WERI-Rb-1 (cell line): ENCODE data around the gene WNT7B.

Experiments
- DNase-seq: peaks from one replicate; pipeline ENCODE4 v3.0.0-alpha.2; 2020
- H3K27ac ChIP-seq: fragments of 250-450 bp; sonication (Bioruptor Pico); 2 replicates; pipeline ENCODE4 v1.5.1; 2020; ENCODE audit warnings: mild to moderate bottlenecking, moderate library complexity
- H3K27me3 ChIP-seq: fragments of 250-450 bp; sonication (Bioruptor Pico); 2 replicates; pipeline ENCODE4 v1.5.1; 2021; ENCODE audit warnings: mild to moderate bottlenecking, low read depth, moderate library complexity; ENCODE audit not compliant: insufficient read depth, severe bottlenecking
- H3K36me3 ChIP-seq: fragments of 250-450 bp; sonication (Bioruptor Pico); 2 replicates; pipeline ENCODE4 v1.5.1; 2020; ENCODE audit warnings: mild to moderate bottlenecking, moderate library complexity
- H3K4me3 ChIP-seq: 2 replicates; pipeline ENCODE4 v1.5.1; 2011; ENCODE audit warnings: low read depth, mild to moderate bottlenecking, control low read depth, low read length
- H3K9me3 ChIP-seq: fragments of 250-450 bp; sonication (Bioruptor Pico); 2 replicates; pipeline ENCODE4 v1.5.1; 2021; ENCODE audit warnings: mild to moderate bottlenecking, moderate library complexity; ENCODE audit not compliant: severe bottlenecking
- CTCF ChIP-seq: IDR thresholded peaks from 2 replicates; pipeline ENCODE4 v1.5.1; 2011; ENCODE audit warnings: low read depth, mild to moderate bottlenecking, control low read depth, inconsistent platforms, low read length

Gene WNT7B

GRCh38 chr22:45910928-45911467 lies 66.0 kb downstream of the WNT7B start:
- H3K36me3 ChIP-seq: no peaks in the 10 kb centered on the region
- H3K9me3 ChIP-seq: peaks cover 8% of the 10 kb centered on the region
- no peak overlapping the region for H3K4me3 ChIP-seq
- no peak overlapping the region for H3K27ac ChIP-seq
- H3K27me3 ChIP-seq: peaks cover 99% of the 10 kb centered on the region
- peak; percentile 80 for DNase-seq
- TF ChIP-seq CTCF: no peak

GRCh38 chr22:45908961-45909360 lies 68.0 kb downstream of the WNT7B start:
- TF ChIP-seq CTCF: no peak
- Histone ChIP-seq H3K9me3 (peaks cover 1% of the 10 kb centered on the region), H3K4me3 (no peak overlapping the region), H3K27ac (no peak overlapping the region), H3K27me3 (peaks cover 100% of the 10 kb centered on the region), H3K36me3 (no peaks in the 10 kb centered on the region)
- DNase-seq: no peak

- Histone ChIP-seq H3K27me3 (peaks cover 100% of the 10 kb centered on the region), H3K9me3 (no peaks in the 10 kb centered on the region), H3K36me3 (no peaks in the 10 kb centered on the region), H3K27ac (no peak overlapping the region), H3K4me3 (no peak overlapping the region)
- DNase-seq: no peak
- TF ChIP-seq CTCF: no peak
Observed at GRCh38 chr22:45907996-45908395, 69.0 kb downstream of the WNT7B start.

GRCh38 chr22:45907378-45907777 lies 69.6 kb downstream of the WNT7B start:
- no peak for TF ChIP-seq CTCF
- Histone ChIP-seq H3K27me3 (peaks cover 100% of the 10 kb centered on the region), H3K4me3 (no peak overlapping the region), H3K27ac (no peak overlapping the region), H3K9me3 (no peaks in the 10 kb centered on the region), H3K36me3 (no peaks in the 10 kb centered on the region)
- DNase-seq: no peak

- no peak overlapping the region for H3K27ac ChIP-seq
- no peaks in the 10 kb centered on the region for H3K9me3 ChIP-seq
- DNase-seq: no peak
- H3K27me3 ChIP-seq: peaks cover 100% of the 10 kb centered on the region
- H3K4me3 ChIP-seq: no peak overlapping the region
- TF ChIP-seq CTCF: no peak
- no peaks in the 10 kb centered on the region for H3K36me3 ChIP-seq
Observed at GRCh38 chr22:45906946-45907345, 70.0 kb downstream of the WNT7B start.
